ENCODE results near the gene POLR1D.
"Not testable (repeated sequence)": the region's sequence is repeated elsewhere in the genome, so short reads cannot be mapped to it uniquely, and the experiment has no call there.

Gene POLR1D

GRCh38 chr13:27619093-27619727 is 2.5 kb upstream of the POLR1D start:
- DNase-seq = no peak

- DNase-seq = peak; percentile 28 to 50
Observed at GRCh38 chr13:27619728-27620376, 1.8 kb upstream of the POLR1D start.

- peak; percentile 96 to 97 for DNase-seq
Observed at GRCh38 chr13:27620377-27621115, 1.1 kb upstream of the POLR1D start, which contains the start of gene LNX2. TSS of gene LNX2 (minus strand) at chr13:27620529. CDS start at chr13:27581703, 38,826 bp downstream.

GRCh38 chr13:27621116-27621365 is 651 bp upstream of the POLR1D start:
- no peak for DNase-seq

GRCh38 chr13:27622102-27622820 is 569 bp downstream of the POLR1D start:
- no peak for DNase-seq

- no peak for DNase-seq
Observed at GRCh38 chr13:27622881-27623280, 1.2 kb downstream of the POLR1D start.

GRCh38 chr13:27624071-27624470 is 2.4 kb downstream of the POLR1D start:
- no peak for DNase-seq

GRCh38 chr13:27625839-27626238 is 4.1 kb downstream of the POLR1D start:
- DNase-seq = no peak

GRCh38 chr13:27627380-27627779 is 5.7 kb downstream of the POLR1D start:
- DNase-seq = no peak

- DNase-seq = no peak
Observed at GRCh38 chr13:27628081-27628480, 6.4 kb downstream of the POLR1D start.

GRCh38 chr13:27628766-27629165 is 7.1 kb downstream of the POLR1D start:
- DNase-seq = not testable (repeated sequence)

GRCh38 chr13:27631156-27631555 is 9.5 kb downstream of the POLR1D start:
- DNase-seq = no peak

GRCh38 chr13:27631665-27632064 is 10.0 kb downstream of the POLR1D start:
- DNase-seq = no peak

- DNase-seq = no peak
Observed at GRCh38 chr13:27632214-27632613, 10.5 kb downstream of the POLR1D start.

- no peak for DNase-seq
Observed at GRCh38 chr13:27632648-27633047, 11.0 kb downstream of the POLR1D start.

- no peak for DNase-seq
Observed at GRCh38 chr13:27634231-27634630, 12.5 kb downstream of the POLR1D start.

- DNase-seq = no peak
Observed at GRCh38 chr13:27634791-27635190, 13.1 kb downstream of the POLR1D start.

- DNase-seq = no peak
Observed at GRCh38 chr13:27635266-27635665, 13.6 kb downstream of the POLR1D start.

GRCh38 chr13:27636589-27637288 is 15.0 kb downstream of the POLR1D start:
- no peak for DNase-seq

GRCh38 chr13:27637289-27637626 is 15.6 kb downstream of the POLR1D start:
- no peak for DNase-seq

GRCh38 chr13:27638001-27638400 is 16.3 kb downstream of the POLR1D start:
- DNase-seq = no peak

GRCh38 chr13:27638521-27638920 is 16.8 kb downstream of the POLR1D start:
- no peak for DNase-seq

GRCh38 chr13:27639186-27639585 is 17.5 kb downstream of the POLR1D start:
- no peak for DNase-seq

Data from CD4-positive, alpha-beta T cell treated with Interferon alpha-2 for 1 hour (primary cell).